Hematopoietic multipotent progenitor cell (in vitro differentiated cells): ENCODE data around the gene AJM1. TPM values are rescaled to one million over a fixed set of nuclear protein-coding genes. Genes with fewer than 3 reads are reported as not detected.

Experiments
- DNase-seq, 3 donors: peaks; one replicate each; pipeline ENCODE4 v3.0.0-alpha.2; 2011 to 2015; ENCODE audit warnings: low read depth in 2 of 3, low spot score in 2 of 3
- total RNA-seq: library from RNA; depleted of rRNA; stranded (reverse); fragments of >200 nt; gene quantifications from one replicate; pipeline ENCODE4 v1.2.3, GENCODE V29; 2012

Gene AJM1
- total RNA-seq, 1 donor, result 0.27 TPM

DNA sequence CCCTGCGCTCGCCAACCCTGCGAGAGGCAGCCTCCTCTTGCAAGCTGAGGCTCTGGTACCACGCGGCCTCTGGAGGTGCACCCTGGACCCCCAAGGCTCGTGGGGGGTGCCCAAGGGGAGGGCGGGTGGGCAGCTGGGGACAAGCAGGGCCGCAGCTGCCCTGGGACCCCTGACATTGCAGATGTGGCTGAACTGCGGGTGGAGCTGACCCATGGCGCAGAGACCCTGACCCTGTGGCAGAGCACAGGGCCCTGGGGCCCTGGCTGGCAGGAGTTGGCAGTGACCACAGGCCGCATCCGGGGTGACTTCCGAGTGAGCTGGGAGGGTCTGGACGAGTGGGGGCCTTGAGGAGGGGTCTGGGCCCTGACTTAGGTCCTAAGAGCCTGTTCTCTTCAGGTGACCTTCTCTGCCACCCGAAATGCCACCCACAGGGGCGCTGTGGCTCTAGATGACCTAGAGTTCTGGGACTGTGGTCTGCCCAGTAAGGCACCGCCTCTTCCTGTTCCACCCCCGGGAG is 11.4 kb downstream of the AJM1 start:
- DNase-seq, result no peak

GRCh38 chr9:136854113-136854841 is 12.0 kb downstream of the AJM1 start:
- no peak for DNase-seq

DNA sequence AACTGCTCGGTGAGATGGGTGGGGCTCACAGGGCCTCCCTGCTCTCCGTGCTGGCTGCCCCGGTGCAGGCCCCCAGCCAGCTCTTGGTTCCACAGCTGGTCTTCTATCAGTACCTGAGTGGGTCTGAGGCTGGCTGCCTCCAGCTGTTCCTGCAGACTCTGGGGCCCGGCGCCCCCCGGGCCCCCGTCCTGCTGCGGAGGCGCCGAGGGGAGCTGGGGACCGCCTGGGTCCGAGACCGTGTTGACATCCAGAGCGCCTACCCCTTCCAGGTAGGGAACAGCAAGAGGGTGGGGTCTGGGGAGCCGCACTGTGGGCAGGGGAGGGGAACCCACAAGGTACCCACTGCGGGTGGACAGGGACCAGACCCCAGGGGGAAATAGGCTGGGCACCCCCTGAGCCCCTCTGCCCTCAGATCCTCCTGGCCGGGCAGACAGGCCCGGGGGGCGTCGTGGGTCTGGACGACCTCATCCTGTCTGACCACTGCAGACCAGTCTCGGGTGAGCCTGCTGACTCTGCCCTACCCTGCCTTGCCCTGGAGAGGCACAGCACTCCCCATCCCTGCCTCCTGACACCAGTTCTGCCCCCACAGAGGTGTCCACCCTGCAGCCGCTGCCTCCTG is 12.7 kb downstream of the AJM1 start:
- DNase-seq, result no peak

- no peak for DNase-seq
Measured at GRCh38 chr9:136855461-136856078, 13.3 kb downstream of the AJM1 start.

DNA sequence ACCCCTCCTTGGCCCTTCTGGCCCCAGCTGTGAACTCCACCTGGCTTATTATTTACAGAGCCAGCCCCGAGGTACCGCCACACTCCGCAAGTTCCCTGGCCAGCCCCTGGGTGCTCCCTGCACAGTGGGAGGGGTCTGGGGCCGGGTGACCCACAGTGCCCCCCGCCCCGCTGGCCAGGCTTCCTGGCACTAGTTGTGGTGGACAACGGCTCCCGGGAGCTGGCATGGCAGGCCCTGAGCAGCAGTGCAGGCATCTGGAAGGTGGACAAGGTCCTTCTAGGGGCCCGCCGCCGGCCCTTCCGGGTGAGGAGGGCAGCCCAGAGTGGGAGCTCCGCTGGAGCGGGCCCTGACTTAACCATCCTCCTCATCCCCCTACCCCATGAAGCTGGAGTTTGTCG is 13.8 kb downstream of the AJM1 start:
- no peak for DNase-seq

DNA sequence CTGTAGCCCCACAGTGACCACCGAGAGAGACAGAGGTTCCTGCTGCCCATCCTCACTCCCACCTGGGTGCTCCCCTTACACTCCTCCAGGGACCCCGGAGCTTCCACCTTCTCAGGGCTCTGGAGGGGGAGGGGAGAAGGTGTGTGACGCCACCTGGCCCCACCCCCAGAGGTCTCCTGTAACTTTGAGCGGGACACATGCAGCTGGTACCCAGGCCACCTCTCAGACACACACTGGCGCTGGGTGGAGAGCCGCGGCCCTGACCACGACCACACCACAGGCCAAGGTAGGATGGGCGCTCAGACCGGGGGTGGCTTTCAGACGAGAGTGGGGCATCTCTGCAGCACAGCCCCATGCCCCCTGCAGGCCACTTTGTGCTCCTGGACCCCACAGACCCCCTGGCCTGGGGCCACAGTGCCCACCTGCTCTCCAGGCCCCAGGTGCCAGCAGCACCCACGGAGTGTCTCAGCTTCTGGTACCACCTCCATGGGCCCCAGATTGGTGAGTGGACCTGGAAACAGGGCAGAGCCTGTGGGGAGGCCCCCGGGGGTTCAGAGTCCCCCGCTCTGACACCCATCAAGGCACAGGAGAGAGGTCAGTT is 14.4 kb downstream of the AJM1 start:
- no peak for DNase-seq

DNA sequence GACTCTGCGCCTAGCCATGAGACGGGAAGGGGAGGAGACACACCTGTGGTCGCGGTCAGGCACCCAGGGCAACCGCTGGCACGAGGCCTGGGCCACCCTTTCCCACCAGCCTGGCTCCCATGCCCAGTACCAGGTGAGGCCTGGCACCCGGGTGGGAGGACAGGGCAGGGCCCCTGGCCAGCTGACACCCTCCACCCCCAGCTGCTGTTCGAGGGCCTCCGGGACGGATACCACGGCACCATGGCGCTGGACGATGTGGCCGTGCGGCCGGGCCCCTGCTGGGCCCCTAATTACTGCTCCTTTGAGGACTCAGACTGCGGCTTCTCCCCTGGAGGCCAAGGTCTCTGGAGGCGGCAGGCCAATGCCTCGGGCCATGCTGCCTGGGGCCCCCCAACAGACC is 14.9 kb downstream of the AJM1 start:
- no peak for DNase-seq

DNA sequence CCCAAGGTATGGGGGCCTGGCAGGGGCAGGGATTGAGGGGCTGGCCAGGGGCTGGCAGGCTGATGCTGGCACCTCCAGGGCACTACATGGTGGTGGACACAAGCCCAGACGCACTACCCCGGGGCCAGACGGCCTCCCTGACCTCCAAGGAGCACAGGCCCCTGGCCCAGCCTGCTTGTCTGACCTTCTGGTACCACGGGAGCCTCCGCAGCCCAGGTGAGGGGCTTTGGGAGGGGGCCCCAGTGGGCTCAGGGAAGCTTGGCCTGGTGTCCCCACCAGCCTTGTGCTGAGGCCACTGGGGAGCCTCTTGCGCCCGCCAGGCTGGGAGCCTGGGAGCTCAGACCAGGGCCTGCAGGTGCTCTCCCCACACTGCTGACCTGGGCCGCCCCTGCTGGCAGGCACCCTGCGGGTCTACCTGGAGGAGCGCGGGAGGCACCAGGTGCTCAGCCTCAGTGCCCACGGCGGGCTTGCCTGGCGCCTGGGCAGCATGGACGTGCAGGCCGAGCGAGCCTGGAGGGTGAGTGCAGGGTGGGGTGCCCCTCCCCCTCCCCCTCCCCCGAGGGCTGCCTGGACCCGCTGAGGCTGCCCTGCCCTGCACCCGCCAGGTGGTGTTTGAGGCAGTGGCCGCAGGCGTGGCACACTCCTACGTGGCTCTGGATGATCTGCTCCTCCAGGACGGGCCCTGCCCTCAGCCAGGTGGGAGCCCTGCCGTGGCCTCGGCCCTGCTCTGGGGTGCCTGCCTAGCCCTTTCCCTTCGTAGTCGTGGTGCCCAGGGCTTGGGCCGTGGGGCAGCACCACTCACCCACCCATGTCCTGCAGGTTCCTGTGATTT is 15.5 kb downstream of the AJM1 start:
- DNase-seq, result no peak

GRCh38 chr9:136858452-136858843 is 16.2 kb downstream of the AJM1 start:
- no peak for DNase-seq

GRCh38 chr9:136858844-136859757 is 16.8 kb downstream of the AJM1 start:
- DNase-seq, result no peak

DNA sequence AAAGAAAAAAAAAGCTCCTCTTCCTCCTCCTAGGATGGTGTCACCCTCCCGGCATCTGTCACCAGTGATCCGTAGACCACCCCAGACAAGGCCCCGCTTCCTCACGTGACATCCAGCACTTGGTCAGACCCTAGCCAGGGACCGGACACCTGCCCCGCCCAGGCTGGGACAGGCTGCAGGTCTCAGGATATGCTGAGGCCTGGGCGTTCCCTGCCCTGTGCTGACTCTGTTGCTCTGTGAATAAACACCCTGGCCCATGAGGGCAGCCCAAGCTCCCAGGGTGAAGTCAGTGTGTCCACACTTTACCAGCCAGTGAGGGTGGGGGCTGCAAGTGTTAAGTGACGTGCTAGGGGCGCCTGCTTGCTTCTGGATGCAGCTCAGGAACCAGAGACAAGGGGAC is 18.3 kb downstream of the AJM1 start:
- DNase-seq, result no peak

GRCh38 chr9:136860933-136861873 is 18.9 kb downstream of the AJM1 start:
- no peak for DNase-seq

DNA sequence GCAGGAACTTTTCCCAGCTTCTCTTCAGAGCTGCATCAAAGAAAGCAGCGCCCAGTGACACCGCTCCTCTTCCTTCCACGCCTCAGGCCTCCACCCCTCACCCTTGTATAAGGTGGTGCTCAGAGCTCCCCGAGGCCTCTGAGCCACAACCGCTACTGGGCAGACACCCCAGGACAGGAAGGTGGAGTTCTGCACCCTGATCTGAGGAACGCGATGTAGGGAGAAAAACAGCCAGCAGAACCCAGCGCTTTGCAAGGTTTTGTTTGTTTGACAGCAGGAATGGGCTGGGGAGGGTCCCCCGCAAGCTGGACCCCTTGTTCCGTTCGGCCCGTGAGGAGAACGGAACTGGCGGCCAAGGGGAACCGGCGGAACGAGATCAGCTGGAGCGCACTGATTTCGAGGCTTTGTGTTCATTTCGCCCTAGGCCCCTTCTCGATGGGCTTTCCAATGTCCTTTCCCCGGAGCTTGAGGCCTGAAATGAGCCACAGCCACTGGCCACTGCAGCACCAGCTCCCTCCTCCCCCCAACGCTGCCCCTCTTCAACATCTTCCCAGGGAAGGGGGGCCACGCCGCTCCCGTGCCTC is 19.7 kb downstream of the AJM1 start:
- no peak for DNase-seq

GRCh38 chr9:136862849-136863622 is 20.8 kb downstream of the AJM1 start:
- DNase-seq, result no peak

- DNase-seq, result no peak
Measured at GRCh38 chr9:136863623-136864273, 21.5 kb downstream of the AJM1 start.

GRCh38 chr9:136865041-136865767 is 22.9 kb downstream of the AJM1 start:
- DNase-seq, result no peak
